ENCODE data around the gene CRELD1. TPM values are rescaled to one million over a fixed set of nuclear protein-coding genes. Genes with fewer than 3 reads are reported as not detected.

The CRELD1 gene
- total and polyA plus RNA-seq, 11 donors: 45.9 to 77.8 (median 61.8) TPM

DNA sequence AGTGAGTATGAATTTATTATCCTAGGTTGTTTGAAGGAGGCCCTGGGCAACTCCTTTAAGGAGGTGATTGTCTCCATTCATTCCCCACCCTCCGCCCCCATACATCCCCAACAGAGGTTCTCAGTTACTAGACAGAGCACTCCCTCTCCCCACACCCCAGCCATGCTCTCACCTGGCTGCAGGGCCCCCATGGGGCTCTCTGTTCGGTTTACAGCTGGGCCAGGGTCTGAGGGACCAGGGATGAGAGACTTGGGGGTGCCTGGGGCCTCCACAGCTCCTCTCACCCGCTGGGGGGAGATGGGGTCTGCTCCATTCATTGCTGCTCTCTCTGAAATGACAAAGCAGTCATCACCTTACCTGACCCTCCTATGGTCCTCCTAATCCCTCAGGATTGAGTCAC, 15.0 kb downstream of the CRELD1 start:
- DNase-seq: no peak
- H3K27me3 ChIP-seq: peaks cover 0 to 5% (median 0%) of the 10 kb centered on the region in 9 donors
- WGBS, 4 donors: 88 to 94% (median 92%) methylated on average over 3 of the region's 3 CpGs
- H3K4me1 ChIP-seq: peaks cover 0 to 37% (median 19%) of the 10 kb centered on the region in 12 donors
- H3K27ac ChIP-seq: no peak overlapping the region
- H3K9me3 ChIP-seq: no peaks in the 10 kb centered on the region
- TF ChIP-seq POLR2A (IDR thresholded peaks at IDR 0.05): no peak
- TF ChIP-seq, protein P1, sequence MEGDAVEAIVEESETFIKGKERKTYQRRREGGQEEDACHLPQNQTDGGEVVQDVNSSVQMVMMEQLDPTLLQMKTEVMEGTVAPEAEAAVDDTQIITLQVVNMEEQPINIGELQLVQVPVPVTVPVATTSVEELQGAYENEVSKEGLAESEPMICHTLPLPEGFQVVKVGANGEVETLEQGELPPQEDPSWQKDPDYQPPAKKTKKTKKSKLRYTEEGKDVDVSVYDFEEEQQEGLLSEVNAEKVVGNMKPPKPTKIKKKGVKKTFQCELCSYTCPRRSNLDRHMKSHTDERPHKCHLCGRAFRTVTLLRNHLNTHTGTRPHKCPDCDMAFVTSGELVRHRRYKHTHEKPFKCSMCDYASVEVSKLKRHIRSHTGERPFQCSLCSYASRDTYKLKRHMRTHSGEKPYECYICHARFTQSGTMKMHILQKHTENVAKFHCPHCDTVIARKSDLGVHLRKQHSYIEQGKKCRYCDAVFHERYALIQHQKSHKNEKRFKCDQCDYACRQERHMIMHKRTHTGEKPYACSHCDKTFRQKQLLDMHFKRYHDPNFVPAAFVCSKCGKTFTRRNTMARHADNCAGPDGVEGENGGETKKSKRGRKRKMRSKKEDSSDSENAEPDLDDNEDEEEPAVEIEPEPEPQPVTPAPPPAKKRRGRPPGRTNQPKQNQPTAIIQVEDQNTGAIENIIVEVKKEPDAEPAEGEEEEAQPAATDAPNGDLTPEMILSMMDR (IDR thresholded peaks at IDR 0.05): no peak
- intact Hi-C loops (cut with DNase I): loop anchor here in 3 of 10 donors (5.0 to 10.0 kb wide), 3 partner anchors 106 to 234 kb away; partner anchors contain the start of genes BRK1 (in 1 of the 3) and RPUSD3 (in 1 of the 3)
- H3K36me3 ChIP-seq: peaks cover 0 to 16% (median 0%) of the 10 kb centered on the region in 9 donors
- no peak overlapping the region for H3K4me3 ChIP-seq
- ATAC-seq: no peak

DNA sequence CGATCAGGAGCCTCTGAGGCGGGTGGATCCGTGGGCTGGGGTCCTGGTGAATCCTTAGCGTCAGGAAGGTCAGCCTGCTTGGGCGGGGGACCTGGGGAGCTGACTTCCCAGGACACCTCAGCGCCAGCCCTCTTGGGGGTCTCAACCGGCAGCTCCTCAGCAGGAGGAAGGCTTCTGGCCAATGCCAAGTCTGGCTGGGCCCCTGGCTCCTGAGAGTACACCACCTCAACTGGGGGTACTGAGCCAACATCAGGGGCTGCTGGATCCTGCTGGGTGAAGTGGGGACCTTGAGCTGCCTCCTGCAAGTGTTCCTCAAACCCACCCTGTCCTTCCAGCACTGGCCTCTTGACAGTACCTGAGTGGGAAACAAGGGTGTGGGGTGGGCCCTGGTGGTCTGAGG, 15.5 kb downstream of the CRELD1 start:
- Histone ChIP-seq H3K36me3 (peaks cover 0 to 10% (median 0%) of the 10 kb centered on the region in 9 donors), H3K27ac (no peak overlapping the region), H3K9me3 (no peaks in the 10 kb centered on the region), H3K27me3 (peaks cover 0 to 5% (median 0%) of the 10 kb centered on the region in 9 donors), H3K4me1 (peaks cover 0 to 37% (median 19%) of the 10 kb centered on the region in 12 donors), H3K4me3 (no peak overlapping the region)
- no peak for TF ChIP-seq POLR2A (IDR thresholded peaks at IDR 0.05)
- TF ChIP-seq, protein P1 (IDR thresholded peaks at IDR 0.05): no peak
- 93 to 97% (median 96%) methylated on average over 5 to 7 of the region's 7 CpGs for WGBS, 4 donors
- ATAC-seq (no peak), DNase-seq (no peak)
- intact Hi-C loops (cut with DNase I): loop anchor here in 3 of 10 donors (5.0 to 10.0 kb wide), 3 partner anchors 107 to 234 kb away; partner anchors contain the start of genes BRK1 (in 1 of the 3) and RPUSD3 (in 1 of the 3)

DNA sequence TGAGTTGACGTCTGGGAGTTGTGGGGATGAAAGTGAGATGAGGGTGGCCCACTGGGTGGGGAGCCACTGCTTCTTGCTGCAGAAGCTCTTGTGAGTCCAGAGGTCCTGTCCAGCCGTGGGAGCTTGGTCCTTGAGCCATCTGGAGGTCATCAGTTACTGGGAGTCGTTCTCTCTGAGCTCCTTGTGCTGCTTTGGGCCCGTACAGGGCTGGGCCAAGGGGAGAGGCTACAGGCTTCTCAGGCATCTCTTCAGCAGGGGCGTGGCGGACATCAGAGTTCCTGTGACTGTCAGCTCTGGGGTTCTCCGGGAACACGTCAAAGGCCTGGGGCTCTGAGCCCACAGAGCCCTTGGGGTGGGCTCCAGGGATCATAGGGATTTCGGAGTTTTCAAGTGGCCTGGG, 16.0 kb downstream of the CRELD1 start:
- Histone ChIP-seq H3K27ac (no peak overlapping the region), H3K27me3 (peaks cover 0 to 5% (median 0%) of the 10 kb centered on the region in 9 donors), H3K9me3 (no peaks in the 10 kb centered on the region), H3K4me1 (peaks cover 0 to 37% (median 19%) of the 10 kb centered on the region in 12 donors), H3K36me3 (peaks cover 0 to 8% (median 0%) of the 10 kb centered on the region in 9 donors), H3K4me3 (no peak overlapping the region)
- ATAC-seq: no peak
- TF ChIP-seq, protein P1 (IDR thresholded peaks at IDR 0.05): no peak
- TF ChIP-seq POLR2A (IDR thresholded peaks at IDR 0.05): no peak
- DNase-seq: no peak
- intact Hi-C loops (cut with DNase I): loop anchor here in 3 of 10 donors (5.0 to 10.0 kb wide), 3 partner anchors 107 to 235 kb away; partner anchors contain the start of genes BRK1 (in 1 of the 3) and RPUSD3 (in 1 of the 3)
- WGBS, 4 donors: 82 to 93% (median 85%) methylated on average over 8 to 9 of the region's 9 CpGs

DNA sequence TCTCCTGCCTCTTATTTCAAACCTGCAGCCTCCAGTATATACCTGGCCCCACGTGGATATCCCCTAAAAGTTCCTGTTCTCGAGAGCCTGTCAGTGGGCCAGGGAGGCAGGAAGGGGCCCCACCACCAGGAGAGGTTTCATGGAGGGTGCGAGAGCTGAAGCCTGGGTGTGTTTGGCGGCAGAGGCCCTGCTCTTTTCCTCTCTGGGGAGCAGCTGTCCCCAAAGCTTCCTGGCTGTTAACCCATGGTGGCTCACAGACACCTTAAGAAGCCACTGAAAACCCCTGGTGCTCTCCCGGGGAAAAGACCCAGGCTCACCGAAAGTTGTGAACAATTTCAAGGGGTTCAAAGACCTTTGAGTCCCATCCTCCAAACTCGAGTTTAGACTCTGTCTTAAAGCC, 17.5 kb downstream of the CRELD1 start:
- Histone ChIP-seq H3K27ac (no peak overlapping the region), H3K4me1 (peaks cover 0 to 34% (median 17%) of the 10 kb centered on the region in 12 donors), H3K9me3 (no peaks in the 10 kb centered on the region), H3K36me3 (peaks cover 0 to 8% (median 0%) of the 10 kb centered on the region in 9 donors), H3K4me3 (no peak overlapping the region), H3K27me3 (peaks cover 0 to 5% (median 0%) of the 10 kb centered on the region in 9 donors)
- ATAC-seq (no peak), DNase-seq (no peak)
- intact Hi-C loops (cut with DNase I): no loop called here
- WGBS, 4 donors: 42 to 58% (median 51%) methylated on average over 5 to 7 of the region's 7 CpGs
- TF ChIP-seq, protein P1 (IDR thresholded peaks at IDR 0.05): no peak
- no peak for TF ChIP-seq POLR2A (IDR thresholded peaks at IDR 0.05)
